ENCODE results near the gene RBM4B.
"Not testable (repeated sequence)": the region's sequence is repeated elsewhere in the genome, so short reads cannot be mapped to it uniquely, and the experiment has no call there.

Gene RBM4B

DNA sequence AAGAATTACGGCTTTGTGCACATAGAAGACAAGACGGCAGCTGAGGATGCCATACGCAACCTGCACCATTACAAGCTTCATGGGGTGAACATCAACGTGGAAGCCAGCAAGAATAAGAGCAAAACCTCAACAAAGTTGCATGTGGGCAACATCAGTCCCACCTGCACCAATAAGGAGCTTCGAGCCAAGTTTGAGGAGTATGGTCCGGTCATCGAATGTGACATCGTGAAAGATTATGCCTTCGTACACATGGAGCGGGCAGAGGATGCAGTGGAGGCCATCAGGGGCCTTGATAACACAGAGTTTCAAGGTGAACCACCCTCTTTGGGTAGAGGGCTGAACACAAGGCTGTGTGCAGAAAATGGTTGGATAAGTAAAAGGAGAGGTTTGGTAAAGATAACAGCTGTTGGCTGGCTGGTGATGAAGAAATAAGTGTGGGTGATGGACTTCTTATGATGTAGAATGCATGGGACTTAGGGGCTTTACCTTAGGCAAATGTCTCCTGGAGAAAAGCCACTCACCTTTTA is 37.8 kb downstream of the RBM4B start:
- not testable (repeated sequence) for DNase-seq

GRCh38 chr11:66639066-66639813 is 38.4 kb downstream of the RBM4B start:
- DNase-seq: peak; percentile 58

DNA sequence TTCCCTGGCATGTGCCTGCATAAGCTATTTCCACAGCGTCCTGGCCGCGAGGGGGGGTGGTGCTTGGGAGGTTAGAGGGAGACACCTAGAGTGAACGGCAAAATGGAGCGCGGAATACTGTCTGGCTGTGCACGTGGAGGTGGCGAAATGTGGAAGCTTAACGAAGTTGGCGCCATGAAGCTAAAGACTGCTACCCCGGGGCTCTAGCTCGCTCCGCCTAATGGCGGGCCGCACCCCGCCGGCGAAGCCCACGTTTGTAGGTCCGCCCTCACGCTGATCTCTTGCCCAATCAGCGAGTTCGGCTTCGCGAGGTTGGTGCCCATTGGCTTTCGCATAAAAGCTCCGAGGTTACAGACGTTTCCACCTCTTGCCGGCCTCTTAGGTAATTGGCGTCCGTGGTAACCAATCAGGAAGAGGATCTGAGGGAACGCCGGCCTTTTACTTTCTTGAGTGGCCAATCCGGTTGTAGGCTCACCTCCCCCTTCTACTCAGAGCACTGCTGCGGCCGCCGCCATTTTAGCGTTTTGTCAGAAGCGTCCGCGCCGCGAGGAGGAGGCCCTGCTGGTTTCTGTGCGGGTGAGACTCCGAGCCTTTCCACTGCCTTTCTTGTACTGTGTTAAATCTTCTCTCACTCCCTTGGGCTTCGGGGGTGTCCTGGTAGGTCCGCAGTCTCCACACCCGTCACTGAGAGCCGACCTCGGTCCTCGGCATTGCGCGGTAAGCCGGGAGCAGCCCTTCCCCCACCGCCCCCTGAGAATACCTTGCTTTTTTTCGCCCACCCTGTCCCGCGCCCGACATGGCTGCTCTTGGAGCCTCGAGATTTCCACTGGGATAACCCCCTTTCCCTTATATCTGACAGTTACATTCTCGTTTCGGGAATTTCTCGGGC is 39.3 kb downstream of the RBM4B start, which contains the start of gene RBM4:
RBM4 (plus strand) TSS at position 527 of the 889 bp plus-strand sequence. CDS start 1,009 bp downstream, outside the sequence.
- DNase-seq: peak; percentile 98

DNA sequence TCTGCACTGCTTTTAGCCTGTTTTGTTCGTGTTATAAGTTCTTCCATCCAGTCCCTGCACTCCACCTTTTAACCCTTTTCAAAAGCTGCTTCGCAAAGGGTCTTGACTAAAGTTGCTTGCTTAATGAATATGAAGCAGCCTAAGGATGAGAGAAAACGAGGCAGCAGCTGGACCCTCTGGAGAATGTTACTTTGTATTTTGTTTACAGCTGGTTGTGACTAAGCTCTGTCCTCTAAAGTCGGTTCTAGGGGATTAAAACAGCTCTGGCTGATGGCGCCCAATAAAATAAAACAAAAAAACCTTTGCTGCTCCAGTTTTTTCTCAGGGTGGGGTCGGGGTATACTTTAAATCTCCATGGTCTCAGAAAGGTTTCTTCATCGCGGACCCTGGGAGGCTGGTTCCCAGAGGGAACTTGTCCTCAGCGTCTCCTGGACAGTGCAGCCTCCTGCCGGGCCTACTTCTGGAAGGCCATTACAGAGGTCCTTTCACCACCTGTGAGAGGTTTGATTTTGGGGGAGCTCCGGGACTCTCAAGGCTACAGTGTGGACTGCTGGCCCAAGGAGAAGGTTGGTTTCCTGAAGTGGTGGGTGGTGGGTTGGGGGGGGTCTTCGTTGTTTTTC is 40.0 kb downstream of the RBM4B start:
- DNase-seq: no peak

DNA sequence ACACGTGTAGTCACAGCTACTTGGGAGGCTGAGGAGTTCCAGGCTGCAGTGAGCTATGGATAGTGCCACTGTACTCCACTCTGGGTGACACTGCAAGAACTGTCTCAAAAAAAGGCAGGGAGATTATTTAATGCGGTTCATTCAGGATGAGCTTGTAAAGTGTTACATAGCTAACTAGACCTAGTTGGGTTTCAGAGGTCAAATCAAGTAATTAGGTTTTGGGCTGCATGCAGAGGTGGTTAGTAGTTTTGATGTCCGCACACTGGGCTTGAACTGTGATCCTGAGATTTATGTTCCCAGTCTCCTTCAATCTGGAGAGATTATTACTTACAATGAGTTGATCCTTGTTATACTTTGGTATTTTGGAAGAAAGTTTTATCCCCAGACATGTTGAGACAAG is 41.3 kb downstream of the RBM4B start:
- no peak for DNase-seq

GRCh38 chr11:66632952-66633351 is 44.7 kb downstream of the RBM4B start:
- no peak for DNase-seq

GRCh38 chr11:66631883-66632282 is 45.8 kb downstream of the RBM4B start:
- DNase-seq: no peak

DNA sequence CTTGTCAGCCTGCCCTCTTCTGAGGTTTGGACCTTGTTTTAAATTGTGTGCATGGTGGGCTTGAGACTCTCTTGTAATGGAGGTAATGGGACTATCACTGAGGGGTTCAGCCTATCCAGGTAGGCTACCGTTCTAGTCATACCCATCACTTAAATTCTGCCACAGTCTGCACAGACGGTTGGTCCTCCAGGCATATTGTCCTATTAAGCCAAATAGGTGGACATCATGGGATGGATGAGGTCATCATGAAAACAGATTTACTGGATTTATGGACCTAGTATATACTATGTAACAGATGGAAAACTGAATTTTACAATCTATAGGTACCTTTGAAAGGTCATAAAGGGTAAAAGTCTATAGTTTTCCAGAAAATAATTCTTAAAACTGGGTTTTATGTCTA is 48.3 kb downstream of the RBM4B start:
- no peak for DNase-seq

- no peak for DNase-seq
These were observed 49.6 kb downstream of the RBM4B start for GRCh38 chr11:66628061-66628603.

- DNase-seq: no peak
These were observed 50.8 kb downstream of the RBM4B start for GRCh38 chr11:66626926-66627325.

- DNase-seq: no peak
These were observed 51.3 kb downstream of the RBM4B start for GRCh38 chr11:66626382-66626781.

GRCh38 chr11:66625752-66626149 is 51.9 kb downstream of the RBM4B start:
- DNase-seq: no peak

GRCh38 chr11:66625041-66625751 is 52.5 kb downstream of the RBM4B start:
- DNase-seq: no peak

DNA sequence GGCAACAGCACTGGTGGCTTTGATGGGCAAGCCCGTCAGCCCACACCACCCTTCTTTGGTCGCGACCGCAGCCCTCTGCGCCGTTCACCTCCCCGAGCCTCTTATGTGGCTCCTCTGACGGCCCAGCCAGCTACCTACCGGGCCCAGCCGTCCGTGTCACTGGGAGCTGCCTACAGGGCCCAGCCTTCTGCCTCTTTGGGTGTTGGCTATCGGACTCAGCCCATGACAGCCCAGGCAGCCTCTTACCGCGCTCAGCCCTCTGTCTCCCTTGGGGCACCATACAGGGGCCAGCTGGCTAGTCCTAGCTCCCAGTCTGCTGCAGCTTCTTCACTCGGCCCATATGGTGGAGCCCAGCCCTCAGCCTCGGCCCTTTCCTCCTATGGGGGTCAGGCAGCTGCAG is 53.2 kb downstream of the RBM4B start:
- DNase-seq: no peak

DNA sequence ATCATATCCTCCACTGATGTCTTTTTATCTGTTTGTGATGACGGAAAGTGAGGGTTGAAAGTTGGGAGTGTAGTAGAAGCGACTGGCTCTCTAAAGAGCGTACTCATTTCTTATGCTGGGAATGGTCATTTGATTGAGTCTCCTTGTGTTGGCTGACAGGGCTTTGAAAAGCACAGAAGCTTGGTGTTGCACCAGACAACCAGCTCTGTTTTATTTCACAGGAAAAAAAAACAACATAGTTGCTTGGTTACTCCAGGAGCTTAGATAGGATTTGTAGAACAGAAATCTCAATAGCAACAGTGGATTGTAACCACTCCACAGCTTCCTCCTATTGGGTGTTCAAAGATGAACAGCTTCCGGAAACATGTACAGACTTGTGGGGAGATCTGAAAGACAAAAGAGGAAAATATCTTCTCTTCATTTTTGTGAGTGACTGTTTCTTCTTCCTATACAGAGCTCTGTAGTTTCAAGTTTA is 58.6 kb downstream of the RBM4B start:
- DNase-seq: peak; percentile 88

GRCh38 chr11:66617155-66617834 is 60.4 kb downstream of the RBM4B start:
- DNase-seq: no peak

DNA sequence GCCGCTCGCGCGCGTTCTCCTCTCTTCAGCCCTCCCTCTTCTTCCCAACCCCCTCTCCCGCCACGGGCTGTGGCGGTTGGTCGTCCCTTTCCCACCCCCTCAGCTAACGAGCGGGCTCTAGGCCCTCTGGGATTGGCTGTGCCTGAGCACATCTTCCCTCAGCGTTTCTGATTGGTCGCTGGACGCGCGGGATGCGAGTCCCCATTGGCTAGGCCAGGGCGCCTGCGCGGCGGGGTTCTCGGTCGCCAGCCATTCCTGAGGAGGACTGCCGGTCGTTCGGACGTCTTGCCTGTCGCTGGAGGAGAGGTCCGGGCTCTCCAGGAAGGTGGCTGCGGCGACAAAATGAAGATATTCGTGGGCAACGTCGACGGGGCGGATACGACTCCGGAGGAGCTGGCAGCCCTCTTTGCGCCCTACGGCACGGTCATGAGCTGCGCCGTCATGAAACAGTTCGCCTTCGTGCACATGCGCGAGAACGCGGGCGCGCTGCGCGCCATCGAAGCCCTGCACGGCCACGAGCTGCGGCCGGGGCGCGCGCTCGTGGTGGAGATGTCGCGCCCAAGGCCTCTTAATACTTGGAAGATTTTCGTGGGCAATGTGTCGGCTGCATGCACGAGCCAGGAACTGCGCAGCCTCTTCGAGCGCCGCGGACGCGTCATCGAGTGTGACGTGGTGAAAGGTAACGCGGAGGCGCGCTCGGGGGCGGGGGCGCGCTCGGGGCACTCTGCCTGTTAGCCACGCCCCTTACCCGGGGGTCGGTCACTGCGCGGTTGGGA is 61.1 kb downstream of the RBM4B start, which contains the start of gene RBM14:
RBM14 (plus strand) TSS at position 252 of the 776 bp plus-strand sequence; CDS start at position 343, 91 bp downstream.
- peak; percentile 99 for DNase-seq

All from central memory CD4-positive, alpha-beta T cell (primary cell).